HepG2 (cell line): ENCODE measurements around the gene AKR1C4. TPM values are rescaled to one million over a fixed set of nuclear protein-coding genes. Genes with fewer than 3 reads are reported as not detected.

Source experiments
- BATF2 ChIP-seq: sonication (generic); formaldehyde crosslinking; IDR thresholded peaks from 2 replicates; pipeline ENCODE4 v1.8.0; 2022; ENCODE audit warnings: mild to moderate bottlenecking, missing genetic modification reagents, moderate library complexity
- CHD4 ChIP-seq: fragments of 200-600 bp; sonication (generic); IDR thresholded peaks from 2 replicates; pipeline ENCODE4 v1.7.0; 2017; ENCODE audit warnings: mild to moderate bottlenecking, low read length, borderline replicate concordance
- FOXP1 ChIP-seq, 2 experiments: fragments of 450-650 bp in 1 of 2; IDR thresholded peaks; 2 replicates each; pipeline ENCODE4 v1.6.1; 2017 to 2018; ENCODE audit warnings: antibody characterized with exemption in 1 of 2
- GFI1 ChIP-seq: sonication (generic); formaldehyde crosslinking; IDR thresholded peaks from 2 replicates; pipeline ENCODE4 v1.5.0; 2020; ENCODE audit warnings: missing genetic modification reagents, mild to moderate bottlenecking, borderline replicate concordance
- HOXD1 ChIP-seq: sonication (generic); formaldehyde crosslinking; IDR thresholded peaks from 2 replicates; pipeline ENCODE4 v1.5.0; 2020; ENCODE audit warnings: missing genetic modification reagents
- MBNL3 ChIP-seq: fragments of 250-450 bp; sonication (Bioruptor Pico); conservative IDR thresholded peaks from 2 replicates; pipeline ENCODE4 v1.8.0; 2022; ENCODE audit warnings: mild to moderate bottlenecking, inconsistent platforms
- MIER3 ChIP-seq: IDR thresholded peaks from 2 replicates; pipeline ENCODE4 v1.6.1; 2016; ENCODE audit warnings: missing compliant biosample characterization, borderline replicate concordance
- NFATC3 ChIP-seq: sonication (generic); formaldehyde crosslinking; IDR thresholded peaks from 2 replicates; pipeline ENCODE4 v1.5.1; 2020; ENCODE audit warnings: mild to moderate bottlenecking, missing genetic modification reagents
- PCBP2 ChIP-seq: fragments of 200-400 bp; formaldehyde crosslinking; optimal IDR thresholded peaks from 2 replicates; pipeline ENCODE3; 2018; ENCODE audit warnings: low read length, low read depth; ENCODE audit not compliant: poor library complexity, severe bottlenecking
- SRY ChIP-seq: sonication (generic); formaldehyde crosslinking; IDR thresholded peaks from 2 replicates; pipeline ENCODE4 v1.8.0; 2022; ENCODE audit warnings: mild to moderate bottlenecking, missing genetic modification reagents
- STAT5B ChIP-seq: sonication (generic); formaldehyde crosslinking; IDR thresholded peaks from 2 replicates; pipeline ENCODE4 v1.4.0; 2020; ENCODE audit warnings: missing genetic modification reagents
- STAT6 ChIP-seq: sonication (generic); formaldehyde crosslinking; IDR thresholded peaks from 2 replicates; pipeline ENCODE4 v1.4.0; 2020; ENCODE audit warnings: missing genetic modification reagents, mild to moderate bottlenecking, borderline replicate concordance
- TBX3 ChIP-seq: fragments of 450-650 bp; IDR thresholded peaks from 2 replicates; pipeline ENCODE4 v1.6.1; 2017; ENCODE audit warnings: antibody characterized with exemption, mild to moderate bottlenecking, inconsistent platforms, borderline replicate concordance
- TEAD3 ChIP-seq: optimal IDR thresholded peaks from 2 replicates; pipeline ENCODE3; 2016; ENCODE audit warnings: borderline replicate concordance
- TEF ChIP-seq: sonication (generic); formaldehyde crosslinking; IDR thresholded peaks from 2 replicates; pipeline ENCODE4 v1.5.0; 2020; ENCODE audit warnings: missing genetic modification reagents
- THRA ChIP-seq: sonication (generic); formaldehyde crosslinking; IDR thresholded peaks from 2 replicates; pipeline ENCODE4 v1.4.0; 2020; ENCODE audit warnings: missing genetic modification reagents, borderline replicate concordance
- ZKSCAN1 ChIP-seq: fragments of 150-350 bp; IDR thresholded peaks from 2 replicates; pipeline ENCODE4 v1.6.1; 2014; ENCODE audit warnings: low read length
- ZNF12 ChIP-seq: sonication (generic); formaldehyde crosslinking; IDR thresholded peaks from 2 replicates; pipeline ENCODE4 v1.5.0; 2020; ENCODE audit warnings: missing genetic modification reagents
- ZNF20 ChIP-seq: sonication (generic); formaldehyde crosslinking; IDR thresholded peaks from 2 replicates; pipeline ENCODE4 v1.4.0; 2020; ENCODE audit warnings: mild to moderate bottlenecking, moderate library complexity, missing genetic modification reagents
- ZNF207 ChIP-seq: fragments of 450-650 bp; IDR thresholded peaks from 2 replicates; pipeline ENCODE4 v1.6.1; 2016; ENCODE audit warnings: antibody characterized with exemption, borderline replicate concordance
- ZNF256 ChIP-seq: sonication (generic); formaldehyde crosslinking; conservative IDR thresholded peaks from 2 replicates; pipeline ENCODE4 v1.4.0; 2020; ENCODE audit warnings: missing genetic modification reagents
- ZNF30 ChIP-seq: sonication (generic); formaldehyde crosslinking; IDR thresholded peaks from 2 replicates; pipeline ENCODE4 v1.5.0; 2020; ENCODE audit warnings: mild to moderate bottlenecking, missing genetic modification reagents
- ZNF337 ChIP-seq: sonication (generic); formaldehyde crosslinking; IDR thresholded peaks from 2 replicates; pipeline ENCODE4 v1.5.1; 2020; ENCODE audit warnings: missing genetic modification reagents, low read depth, mild to moderate bottlenecking, borderline replicate concordance
- ZNF564 ChIP-seq: sonication (generic); formaldehyde crosslinking; IDR thresholded peaks from 2 replicates; pipeline ENCODE4 v1.8.1; 2023; ENCODE audit warnings: mild to moderate bottlenecking, missing genetic modification reagents
- ZNF878 ChIP-seq: sonication (generic); formaldehyde crosslinking; IDR thresholded peaks from 2 replicates; pipeline ENCODE4 v1.8.1; 2023; ENCODE audit warnings: mild to moderate bottlenecking, missing genetic modification reagents, moderate library complexity
- ZSCAN21 ChIP-seq: sonication (generic); formaldehyde crosslinking; IDR thresholded peaks from 2 replicates; pipeline ENCODE4 v1.8.0; 2022; ENCODE audit warnings: mild to moderate bottlenecking, missing genetic modification reagents, moderate library complexity, borderline replicate concordance
- polyA plus RNA-seq, 8 experiments: library from polyadenylated mRNA; depleted of rRNA in 3 of 8; stranded (reverse) in 7 of 8; unstranded in 1 of 8; fragments of >200 nt; fragmentation: Illumina TruSeq in 4 of 8; extraction: Trizol in 4 of 8; gene quantifications; 2 replicates each; pipeline versions ENCODE4 v1.2.1 to v1.2.3, GENCODE V29; 2011 to 2016; ENCODE audit warnings: low read depth in 4 of 8, missing spikeins in 1 of 8, mixed read lengths in 1 of 8; ENCODE audit not compliant: insufficient read depth in 1 of 8
- total RNA-seq, 5 experiments: library from RNA; depleted of rRNA; stranded (reverse); fragments of >200 nt; fragmentation: Illumina TruSeq; extraction: Trizol; gene quantifications; 2 replicates each; pipeline ENCODE4 v1.2.3, GENCODE V29; 2016; ENCODE audit warnings: low read depth in 1 of 5

AKR1C4 gene
- total and polyA plus RNA-seq, 2 of the 13 experiments (the other 11 are each of a cell fraction or from before 2014, with no cell fraction given), result 0.18 to 1.3 TPM

- TF ChIP-seq TEAD3 (CRISPR knock-in tag) (peak; percentile 60), MIER3 (CRISPR knock-in tag) (peak; percentile 93; the same call in 1 of the 2 replicates), ZNF30 (CRISPR knock-in tag) (no peak), NFATC3 (CRISPR knock-in tag) (no peak), ZKSCAN1 (no peak), THRA (CRISPR knock-in tag) (peak; percentile 33; the same call in 1 of the 2 replicates), GFI1 (CRISPR knock-in tag) (no peak), HOXD1 (CRISPR knock-in tag) (no peak), SRY (CRISPR knock-in tag) (no peak), ZSCAN21 (CRISPR knock-in tag) (peak; percentile 65; the same call in 1 of the 2 replicates), ZNF256 (no peak), ZNF337 (CRISPR knock-in tag) (no peak), ZNF20 (CRISPR knock-in tag) (no peak), CHD4 (peak; percentile 2; the same call in 1 of the 2 replicates), ZNF12 (CRISPR knock-in tag) (peak; percentile 94), STAT6 (CRISPR knock-in tag) (no peak), TEF (CRISPR knock-in tag) (no peak), STAT5B (CRISPR knock-in tag) (no peak), ZNF878 (CRISPR knock-in tag) (peak; percentile 30; the same call in 1 of the 2 replicates), TBX3 (no peak), FOXP1 (IDR thresholded peaks at IDR 0.05) (no peak), FOXP1 (CRISPR knock-in tag; IDR thresholded peaks at IDR 0.05) (peak; percentile 77), ZNF564 (CRISPR knock-in tag) (no peak), MBNL3 (CRISPR knock-in tag) (no peak), ZNF207 (no peak), BATF2 (CRISPR knock-in tag) (no peak), PCBP2 (no peak)
These were observed 37.6 kb downstream of the AKR1C4 start (continued) for GRCh38 chr10:5234106-5234860.
